NOMO-1 (cell line): Measurements from ENCODE around the gene SNTG2.
"Not testable (repeated sequence)": the region's sequence is repeated elsewhere in the genome, so short reads cannot be mapped to it uniquely, and the experiment has no call there.

Experiments
- DNase-seq, 2 experiments: peaks; one replicate each; lab custom pipeline; 2025; ENCODE audit not compliant: unreplicated experiment in 2 of 2; lab: John Stamatoyannopoulos, UW

SNTG2 gene

GRCh38 chr2:1353543-1353942, 402.9 kb downstream of the SNTG2 start:
- no peak for DNase-seq

GRCh38 chr2:1360144-1360543, 409.5 kb downstream of the SNTG2 start:
- no peak for DNase-seq

- DNase-seq = no peak
Measured at GRCh38 chr2:1360557-1361250, 410.1 kb downstream of the SNTG2 start.

GRCh38 chr2:1363367-1363766, 412.7 kb downstream of the SNTG2 start:
- DNase-seq = no peak

- DNase-seq = no peak
Measured at GRCh38 chr2:1366546-1367134, 416.0 kb downstream of the SNTG2 start.

- DNase-seq = no peak
Measured at GRCh38 chr2:1367601-1368000, 417.0 kb downstream of the SNTG2 start.

GRCh38 chr2:1369905-1370304, 419.3 kb downstream of the SNTG2 start:
- no peak for DNase-seq

- no peak for DNase-seq
Measured at GRCh38 chr2:1370461-1370860, 419.8 kb downstream of the SNTG2 start.

GRCh38 chr2:1371082-1371481, 420.4 kb downstream of the SNTG2 start:
- no peak for DNase-seq

GRCh38 chr2:1373830-1374229, 423.2 kb downstream of the SNTG2 start:
- no peak for DNase-seq

- DNase-seq = no peak
Measured at GRCh38 chr2:1374287-1374686, 423.6 kb downstream of the SNTG2 start.

- no peak for DNase-seq
Measured at GRCh38 chr2:1375794-1376193, 425.1 kb downstream of the SNTG2 start.

GRCh38 chr2:1377473-1377872, 426.8 kb downstream of the SNTG2 start:
- DNase-seq = no peak

- DNase-seq = no peak
Measured at GRCh38 chr2:1378456-1379150, 428.0 kb downstream of the SNTG2 start.

GRCh38 chr2:1381644-1382043, 431.0 kb downstream of the SNTG2 start:
- no peak for DNase-seq

GRCh38 chr2:1387954-1388725, 437.5 kb downstream of the SNTG2 start:
- DNase-seq = not testable (repeated sequence)

- DNase-seq = not testable (repeated sequence)
Measured at GRCh38 chr2:1390118-1390517, 439.5 kb downstream of the SNTG2 start.

- DNase-seq = no peak
Measured at GRCh38 chr2:1393321-1393720, 442.7 kb downstream of the SNTG2 start.

- no peak for DNase-seq
Measured at GRCh38 chr2:1394709-1395408, 444.2 kb downstream of the SNTG2 start.

GRCh38 chr2:1397350-1397749, 446.7 kb downstream of the SNTG2 start:
- DNase-seq = no peak

GRCh38 chr2:1398191-1398590, 447.5 kb downstream of the SNTG2 start:
- DNase-seq = no peak
